ENCODE data around the gene IGFALS.

DNA sequence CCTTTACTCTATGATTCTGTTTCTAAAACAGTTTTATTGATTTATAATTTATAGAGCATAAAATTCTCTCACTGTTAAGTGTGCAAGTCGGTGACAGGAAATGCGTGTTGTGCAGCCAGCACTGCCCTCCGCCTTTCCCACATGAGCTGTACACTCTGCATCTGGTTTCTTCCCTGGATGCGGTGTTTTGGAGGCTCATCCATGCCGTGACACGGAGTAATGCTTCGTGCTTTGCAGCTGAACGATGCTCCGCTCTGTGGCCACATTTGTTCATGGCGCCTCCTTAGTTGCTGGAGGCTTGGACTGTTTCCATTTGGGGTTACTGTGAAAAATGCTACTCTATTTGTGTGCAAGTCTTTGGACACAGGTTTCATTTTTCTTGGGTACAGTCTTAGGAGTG lies 7.2 kb upstream of the IGFALS start:
- TF ChIP-seq, protein P1, sequence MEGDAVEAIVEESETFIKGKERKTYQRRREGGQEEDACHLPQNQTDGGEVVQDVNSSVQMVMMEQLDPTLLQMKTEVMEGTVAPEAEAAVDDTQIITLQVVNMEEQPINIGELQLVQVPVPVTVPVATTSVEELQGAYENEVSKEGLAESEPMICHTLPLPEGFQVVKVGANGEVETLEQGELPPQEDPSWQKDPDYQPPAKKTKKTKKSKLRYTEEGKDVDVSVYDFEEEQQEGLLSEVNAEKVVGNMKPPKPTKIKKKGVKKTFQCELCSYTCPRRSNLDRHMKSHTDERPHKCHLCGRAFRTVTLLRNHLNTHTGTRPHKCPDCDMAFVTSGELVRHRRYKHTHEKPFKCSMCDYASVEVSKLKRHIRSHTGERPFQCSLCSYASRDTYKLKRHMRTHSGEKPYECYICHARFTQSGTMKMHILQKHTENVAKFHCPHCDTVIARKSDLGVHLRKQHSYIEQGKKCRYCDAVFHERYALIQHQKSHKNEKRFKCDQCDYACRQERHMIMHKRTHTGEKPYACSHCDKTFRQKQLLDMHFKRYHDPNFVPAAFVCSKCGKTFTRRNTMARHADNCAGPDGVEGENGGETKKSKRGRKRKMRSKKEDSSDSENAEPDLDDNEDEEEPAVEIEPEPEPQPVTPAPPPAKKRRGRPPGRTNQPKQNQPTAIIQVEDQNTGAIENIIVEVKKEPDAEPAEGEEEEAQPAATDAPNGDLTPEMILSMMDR (conservative IDR thresholded peaks at IDR 0.05): no peak
- TF ChIP-seq EZH2 (IDR thresholded peaks at IDR 0.05; ENCODE audit: low read depth): no peak
